Measurements from ENCODE around the gene ZSWIM3.

GRCh38 chr20:45823949-45824835 is 33.2 kb upstream of the ZSWIM3 start:
- no peak for TF ChIP-seq POLR2AphosphoS5 (IDR thresholded peaks at IDR 0.05; ENCODE audit: low read depth, low read length)
- TF ChIP-seq POLR2A (IDR thresholded peaks at IDR 0.05; ENCODE audit: low read depth, low read length): no peak
